ENCODE data around the gene HEMGN.
"Not testable (repeated sequence)": the region's sequence is repeated elsewhere in the genome, so short reads cannot be mapped to it uniquely, and the experiment has no call there.

The HEMGN gene

DNA sequence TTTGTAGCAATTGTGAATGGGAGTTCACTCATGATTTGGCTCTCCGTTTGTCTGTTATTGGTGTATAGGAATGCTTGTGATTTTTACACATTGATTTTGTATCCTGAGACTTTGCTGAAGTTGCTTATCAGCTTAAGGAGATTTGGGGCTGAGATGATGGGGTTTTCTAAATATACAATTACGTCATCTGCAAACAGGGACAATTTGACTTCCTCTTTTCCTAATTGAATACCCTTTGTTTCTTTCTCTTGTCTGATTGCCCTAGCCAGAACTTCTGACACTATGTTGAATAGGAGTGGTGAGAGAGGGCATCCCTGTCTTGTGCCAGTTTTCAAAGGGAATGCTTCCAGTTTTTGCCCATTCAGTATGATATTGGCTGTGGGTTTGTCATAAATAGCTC is 9.1 kb upstream of the HEMGN start:
- H3K27me3 ChIP-seq (ENCODE audit: control insufficient read depth in 2 of 2, insufficient read depth in 2 of 2, low read length in 2 of 2); H3K9ac ChIP-seq (ENCODE audit: low read depth in 1 of 2, low read length in 2 of 2); H3K36me3 ChIP-seq (ENCODE audit: control insufficient read depth in 2 of 2, insufficient read depth in 2 of 2, low read length in 2 of 2); H3K4me3 ChIP-seq (ENCODE audit: low read length in 2 of 2); H3K27ac ChIP-seq (ENCODE audit: low read depth in 2 of 2, low read length in 2 of 2); H3K9me3 ChIP-seq (ENCODE audit: control insufficient read depth in 2 of 2, low read length in 2 of 2); H3K4me1 ChIP-seq (ENCODE audit: control insufficient read depth in 2 of 2, insufficient read depth in 2 of 2, low read length in 2 of 2): not testable (repeated sequence)

DNA sequence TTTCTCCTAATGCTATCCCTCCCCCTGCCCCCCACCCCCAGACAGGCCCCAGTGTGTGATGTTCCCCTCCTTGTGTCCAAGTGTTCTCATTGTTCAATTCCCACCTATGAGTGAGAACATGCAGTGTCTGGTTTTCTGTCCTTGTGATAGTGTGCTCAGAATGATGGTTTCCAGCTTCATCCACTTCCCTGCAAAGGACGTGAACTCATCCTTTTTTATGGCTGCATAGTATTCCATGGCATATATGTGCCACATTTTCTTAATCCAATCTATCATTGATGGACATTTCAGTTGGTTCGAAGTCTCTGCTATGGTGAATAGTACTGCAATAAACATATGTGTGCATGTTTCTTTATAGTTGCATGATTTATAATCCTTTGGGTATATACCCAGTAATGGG is 7.5 kb upstream of the HEMGN start:
- H3K27me3 ChIP-seq (ENCODE audit: control insufficient read depth in 2 of 2, insufficient read depth in 2 of 2, low read length in 2 of 2); H3K4me3 ChIP-seq (ENCODE audit: low read length in 2 of 2); H3K4me1 ChIP-seq (ENCODE audit: control insufficient read depth in 2 of 2, insufficient read depth in 2 of 2, low read length in 2 of 2); H3K27ac ChIP-seq (ENCODE audit: low read depth in 2 of 2, low read length in 2 of 2); H3K9ac ChIP-seq (ENCODE audit: low read depth in 1 of 2, low read length in 2 of 2); H3K36me3 ChIP-seq (ENCODE audit: control insufficient read depth in 2 of 2, insufficient read depth in 2 of 2, low read length in 2 of 2); H3K9me3 ChIP-seq (ENCODE audit: control insufficient read depth in 2 of 2, low read length in 2 of 2): not testable (repeated sequence)

DNA sequence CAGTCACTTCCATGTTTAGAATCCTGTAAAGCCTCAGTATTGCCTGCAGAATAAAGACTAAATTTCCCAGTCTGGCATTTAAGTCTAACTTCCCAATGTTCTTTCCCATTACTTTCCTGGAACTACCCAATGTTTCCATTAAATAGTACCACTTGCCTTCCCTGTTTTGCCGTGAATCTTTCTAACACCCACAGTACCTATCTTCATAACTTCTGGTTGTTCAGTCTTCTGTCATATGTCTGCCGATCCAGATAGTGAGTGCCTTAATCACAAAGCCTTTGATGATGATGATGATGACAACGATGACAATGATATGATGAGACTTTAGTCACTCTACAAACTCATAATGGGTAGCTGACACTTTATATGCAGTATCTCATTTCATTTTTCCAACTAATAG is 6.6 kb upstream of the HEMGN start:
- no peak overlapping the region for H3K27ac ChIP-seq (ENCODE audit: low read depth in 2 of 2, low read length in 2 of 2)
- no peak overlapping the region for H3K9ac ChIP-seq (ENCODE audit: low read depth in 1 of 2, low read length in 2 of 2)
- H3K4me1 ChIP-seq (ENCODE audit: control insufficient read depth in 2 of 2, insufficient read depth in 2 of 2, low read length in 2 of 2) = no peaks in the 10 kb centered on the region
- H3K27me3 ChIP-seq (ENCODE audit: control insufficient read depth in 2 of 2, insufficient read depth in 2 of 2, low read length in 2 of 2) = peaks cover 3 to 6% of the 10 kb centered on the region in 2 donors
- no peaks in the 10 kb centered on the region for H3K36me3 ChIP-seq (ENCODE audit: control insufficient read depth in 2 of 2, insufficient read depth in 2 of 2, low read length in 2 of 2)
- no peak overlapping the region for H3K4me3 ChIP-seq (ENCODE audit: low read length in 2 of 2)
- H3K9me3 ChIP-seq (ENCODE audit: control insufficient read depth in 2 of 2, low read length in 2 of 2) = no peaks in the 10 kb centered on the region

DNA sequence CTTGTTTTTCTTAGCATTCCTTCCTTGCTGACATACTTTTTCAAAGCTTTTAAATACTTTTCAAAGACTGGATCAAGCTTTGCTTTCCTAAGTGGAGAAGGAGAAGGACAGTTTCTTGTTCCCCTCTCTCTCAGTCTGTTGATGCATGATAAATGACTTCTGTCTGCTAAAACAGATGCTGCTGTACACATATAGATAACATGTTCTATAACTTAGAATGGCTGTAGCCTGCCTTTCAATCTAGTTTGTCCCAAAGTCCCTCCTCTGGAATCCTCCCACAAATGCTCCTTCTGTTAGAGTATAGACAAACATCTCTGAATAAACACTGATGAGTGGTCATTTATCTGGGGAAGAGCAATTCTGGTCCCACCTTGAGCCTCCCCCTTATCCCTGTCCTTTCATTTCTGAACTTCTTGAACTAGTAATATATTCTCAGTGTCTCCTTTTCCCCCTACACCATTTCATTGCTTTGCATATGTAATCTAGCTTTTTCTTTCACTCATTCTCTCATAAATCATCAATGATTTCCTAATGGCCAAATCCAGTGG is 5.4 kb upstream of the HEMGN start:
- no peak overlapping the region for H3K9ac ChIP-seq (ENCODE audit: low read depth in 1 of 2, low read length in 2 of 2)
- H3K4me1 ChIP-seq (ENCODE audit: control insufficient read depth in 2 of 2, insufficient read depth in 2 of 2, low read length in 2 of 2) = no peaks in the 10 kb centered on the region
- no peaks in the 10 kb centered on the region for H3K9me3 ChIP-seq (ENCODE audit: control insufficient read depth in 2 of 2, low read length in 2 of 2)

DNA sequence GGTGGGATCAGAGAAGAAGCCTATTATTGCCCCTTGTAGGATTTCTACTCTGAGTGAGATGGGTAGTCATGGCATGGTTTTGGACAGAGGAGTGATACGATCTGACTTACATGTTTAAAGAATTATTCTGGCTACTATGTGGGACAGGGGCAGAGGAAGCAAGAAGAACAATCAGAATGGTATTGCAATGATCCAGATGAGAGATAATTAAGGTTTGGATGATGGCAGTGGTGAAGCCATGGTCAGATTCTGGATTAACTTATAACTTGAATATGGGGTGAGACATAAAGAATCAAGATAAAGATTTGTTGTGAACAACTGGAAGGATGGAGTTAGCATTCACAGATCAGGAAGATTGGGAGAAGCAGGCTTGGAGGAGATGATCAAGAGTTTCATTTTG is 3.4 kb upstream of the HEMGN start:
- no peak overlapping the region for H3K9ac ChIP-seq (ENCODE audit: low read depth in 1 of 2, low read length in 2 of 2)
- H3K27ac ChIP-seq (ENCODE audit: low read depth in 2 of 2, low read length in 2 of 2) = no peak overlapping the region
- H3K27me3 ChIP-seq (ENCODE audit: control insufficient read depth in 2 of 2, insufficient read depth in 2 of 2, low read length in 2 of 2) = peaks cover 3 to 6% of the 10 kb centered on the region in 2 donors
- H3K9me3 ChIP-seq (ENCODE audit: control insufficient read depth in 2 of 2, low read length in 2 of 2) = no peaks in the 10 kb centered on the region
- H3K36me3 ChIP-seq (ENCODE audit: control insufficient read depth in 2 of 2, insufficient read depth in 2 of 2, low read length in 2 of 2) = no peaks in the 10 kb centered on the region
- no peak overlapping the region for H3K4me3 ChIP-seq (ENCODE audit: low read length in 2 of 2)
- no peaks in the 10 kb centered on the region for H3K4me1 ChIP-seq (ENCODE audit: control insufficient read depth in 2 of 2, insufficient read depth in 2 of 2, low read length in 2 of 2)

More for the DNA sequence above, 5.4 kb upstream of the HEMGN start:
- Histone ChIP-seq H3K4me3 (ENCODE audit: low read length in 2 of 2) (no peak overlapping the region), H3K27ac (ENCODE audit: low read depth in 2 of 2, low read length in 2 of 2) (no peak overlapping the region), H3K27me3 (ENCODE audit: control insufficient read depth in 2 of 2, insufficient read depth in 2 of 2, low read length in 2 of 2) (peaks cover 3 to 6% of the 10 kb centered on the region in 2 donors), H3K36me3 (ENCODE audit: control insufficient read depth in 2 of 2, insufficient read depth in 2 of 2, low read length in 2 of 2) (no peaks in the 10 kb centered on the region)

DNA sequence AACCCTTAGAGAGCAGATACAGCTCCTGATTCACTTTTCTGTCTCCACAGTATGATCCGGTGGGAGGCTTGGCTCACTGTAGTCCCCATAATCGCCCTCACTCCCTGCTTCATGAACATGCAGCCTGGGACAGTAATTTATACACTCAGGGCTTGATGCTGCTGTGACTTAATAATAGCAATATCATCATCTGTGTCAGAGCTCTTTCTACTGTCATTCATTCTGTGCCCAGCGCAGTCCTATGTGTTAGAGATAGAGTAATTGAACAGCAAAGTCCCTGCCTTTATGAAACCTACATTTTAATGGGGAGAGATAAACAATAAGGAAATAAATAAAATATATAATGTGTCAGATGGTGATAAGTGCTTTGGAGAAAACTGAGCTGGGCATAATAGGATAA is 2.8 kb upstream of the HEMGN start:
- Histone ChIP-seq H3K27ac (ENCODE audit: low read depth in 2 of 2, low read length in 2 of 2) (no peak overlapping the region), H3K4me3 (ENCODE audit: low read length in 2 of 2) (no peak overlapping the region), H3K27me3 (ENCODE audit: control insufficient read depth in 2 of 2, insufficient read depth in 2 of 2, low read length in 2 of 2) (peaks cover 3 to 6% of the 10 kb centered on the region in 2 donors), H3K36me3 (ENCODE audit: control insufficient read depth in 2 of 2, insufficient read depth in 2 of 2, low read length in 2 of 2) (no peaks in the 10 kb centered on the region), H3K9me3 (ENCODE audit: control insufficient read depth in 2 of 2, low read length in 2 of 2) (no peaks in the 10 kb centered on the region), H3K9ac (ENCODE audit: low read depth in 1 of 2, low read length in 2 of 2) (no peak overlapping the region), H3K4me1 (ENCODE audit: control insufficient read depth in 2 of 2, insufficient read depth in 2 of 2, low read length in 2 of 2) (no peaks in the 10 kb centered on the region)

DNA sequence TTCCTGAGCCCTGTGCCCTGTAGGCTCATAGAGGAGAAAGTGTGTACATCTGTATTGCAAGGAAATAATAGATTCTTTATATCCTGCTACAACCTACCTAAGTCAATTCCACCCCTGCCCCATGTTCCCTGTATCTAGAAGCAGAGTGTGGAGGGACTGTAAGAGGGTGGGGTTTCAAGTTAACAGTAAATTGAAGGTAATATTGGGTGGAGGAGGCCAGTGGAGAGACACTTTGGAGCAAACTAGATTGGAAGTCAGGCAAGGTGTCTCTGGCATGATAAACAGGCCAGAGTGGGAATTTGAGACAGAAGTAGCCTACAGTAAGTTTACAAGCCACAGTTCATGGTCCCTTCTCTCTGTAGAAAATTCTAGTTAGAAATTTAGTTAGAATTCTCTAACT is 2.3 kb upstream of the HEMGN start:
- H3K4me3 ChIP-seq (ENCODE audit: low read length in 2 of 2) = no peak overlapping the region
- peaks cover 3 to 6% of the 10 kb centered on the region in 2 donors for H3K27me3 ChIP-seq (ENCODE audit: control insufficient read depth in 2 of 2, insufficient read depth in 2 of 2, low read length in 2 of 2)
- no peak overlapping the region for H3K27ac ChIP-seq (ENCODE audit: low read depth in 2 of 2, low read length in 2 of 2)
- H3K9me3 ChIP-seq (ENCODE audit: control insufficient read depth in 2 of 2, low read length in 2 of 2) = no peaks in the 10 kb centered on the region
- H3K9ac ChIP-seq (ENCODE audit: low read depth in 1 of 2, low read length in 2 of 2) = no peak overlapping the region
- no peaks in the 10 kb centered on the region for H3K4me1 ChIP-seq (ENCODE audit: control insufficient read depth in 2 of 2, insufficient read depth in 2 of 2, low read length in 2 of 2)
- H3K36me3 ChIP-seq (ENCODE audit: control insufficient read depth in 2 of 2, insufficient read depth in 2 of 2, low read length in 2 of 2) = no peaks in the 10 kb centered on the region

DNA sequence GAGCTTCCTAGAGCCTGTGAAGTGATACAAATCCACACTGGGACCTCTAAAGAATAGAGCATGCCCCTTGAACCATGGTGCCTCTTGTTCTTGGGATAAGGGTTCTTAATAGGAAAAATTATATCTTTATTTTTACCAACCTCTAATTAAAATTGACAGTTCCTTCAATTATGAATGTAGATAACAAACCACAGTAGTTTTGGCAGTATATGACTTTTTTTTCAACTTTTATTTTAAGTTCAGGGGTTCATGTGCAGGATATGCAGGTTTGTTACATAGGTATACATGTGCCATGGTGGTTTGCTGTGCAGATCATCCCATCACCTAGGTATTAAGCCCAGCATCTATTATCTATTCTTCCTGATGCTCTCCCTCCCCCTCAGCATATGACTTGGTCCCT is 974 bp downstream of the HEMGN start:
- H3K36me3 ChIP-seq (ENCODE audit: control insufficient read depth in 2 of 2, insufficient read depth in 2 of 2, low read length in 2 of 2) = no peaks in the 10 kb centered on the region
- peaks cover 0 to 3% of the 10 kb centered on the region in 2 donors for H3K27me3 ChIP-seq (ENCODE audit: control insufficient read depth in 2 of 2, insufficient read depth in 2 of 2, low read length in 2 of 2)
- no peaks in the 10 kb centered on the region for H3K4me1 ChIP-seq (ENCODE audit: control insufficient read depth in 2 of 2, insufficient read depth in 2 of 2, low read length in 2 of 2)
- H3K9me3 ChIP-seq (ENCODE audit: control insufficient read depth in 2 of 2, low read length in 2 of 2) = no peaks in the 10 kb centered on the region
- H3K4me3 ChIP-seq (ENCODE audit: low read length in 2 of 2) = no peak overlapping the region
- H3K27ac ChIP-seq (ENCODE audit: low read depth in 2 of 2, low read length in 2 of 2) = no peak overlapping the region
- no peak overlapping the region for H3K9ac ChIP-seq (ENCODE audit: low read depth in 1 of 2, low read length in 2 of 2)

DNA sequence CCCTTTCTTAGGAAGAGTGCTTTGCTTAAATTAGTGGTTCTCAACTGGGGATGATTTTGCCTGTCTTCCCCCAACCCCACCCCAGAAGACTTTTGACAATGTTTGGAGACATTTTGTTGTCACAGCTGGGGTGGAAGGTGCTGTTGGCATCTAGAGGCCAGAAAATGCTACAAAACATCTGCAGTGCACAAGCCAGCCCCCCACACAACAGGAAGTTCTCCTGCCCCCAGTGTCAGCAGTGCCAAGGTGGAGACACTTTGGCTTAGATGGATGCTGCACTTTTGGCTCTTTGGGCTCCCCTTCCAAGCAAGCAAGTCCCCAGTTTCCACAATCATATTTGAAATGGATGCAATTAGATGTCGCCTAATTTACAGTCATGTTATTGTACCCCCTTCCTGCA is 2.7 kb downstream of the HEMGN start:
- Histone ChIP-seq H3K27me3 (ENCODE audit: control insufficient read depth in 2 of 2, insufficient read depth in 2 of 2, low read length in 2 of 2) (peaks cover 0 to 5% of the 10 kb centered on the region in 2 donors), H3K4me3 (ENCODE audit: low read length in 2 of 2) (no peak overlapping the region), H3K36me3 (ENCODE audit: control insufficient read depth in 2 of 2, insufficient read depth in 2 of 2, low read length in 2 of 2) (no peaks in the 10 kb centered on the region), H3K4me1 (ENCODE audit: control insufficient read depth in 2 of 2, insufficient read depth in 2 of 2, low read length in 2 of 2) (no peaks in the 10 kb centered on the region), H3K9ac (ENCODE audit: low read depth in 1 of 2, low read length in 2 of 2) (no peak overlapping the region), H3K27ac (ENCODE audit: low read depth in 2 of 2, low read length in 2 of 2) (no peak overlapping the region), H3K9me3 (ENCODE audit: control insufficient read depth in 2 of 2, low read length in 2 of 2) (no peaks in the 10 kb centered on the region)

DNA sequence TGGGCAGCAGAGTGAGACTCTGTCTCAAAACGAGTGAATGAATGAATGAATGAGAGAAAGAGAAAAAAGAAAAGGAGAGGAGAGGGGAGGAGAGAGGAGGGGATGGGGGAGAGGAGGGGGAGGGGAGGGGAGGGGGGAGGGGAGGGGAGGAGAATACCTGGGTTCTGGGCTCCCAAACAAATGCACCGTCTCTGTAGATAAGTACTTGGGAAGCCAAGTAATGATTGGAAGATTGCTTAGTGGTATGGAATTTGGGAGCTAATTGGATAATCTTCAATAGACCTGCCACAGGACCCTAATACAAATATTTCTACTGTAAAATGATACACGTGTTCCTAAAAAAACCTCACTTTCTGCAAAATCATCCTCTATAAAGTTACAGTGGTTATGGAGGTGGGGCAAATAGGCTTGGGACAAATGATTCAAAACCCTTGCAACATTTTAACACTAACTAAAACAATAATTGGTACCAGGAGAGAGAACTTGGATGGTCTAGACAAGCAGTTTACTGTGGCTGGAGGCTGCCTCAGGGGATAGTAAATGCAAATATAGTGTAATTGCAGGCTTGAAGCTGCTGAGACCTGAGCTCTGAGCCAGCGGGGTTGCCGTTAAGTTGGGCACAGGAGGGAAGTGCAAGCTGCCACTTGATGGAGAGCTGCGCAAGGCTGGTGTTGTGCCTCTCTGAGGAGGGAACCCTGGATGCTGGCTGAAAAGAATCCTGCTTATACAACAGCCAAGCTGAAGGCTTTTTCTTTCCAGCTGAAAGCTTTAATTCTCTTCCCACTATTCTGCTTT is 3.5 kb downstream of the HEMGN start:
- Histone ChIP-seq H3K4me1 (ENCODE audit: control insufficient read depth in 2 of 2, insufficient read depth in 2 of 2, low read length in 2 of 2) (no peaks in the 10 kb centered on the region), H3K9me3 (ENCODE audit: control insufficient read depth in 2 of 2, low read length in 2 of 2) (no peaks in the 10 kb centered on the region), H3K4me3 (ENCODE audit: low read length in 2 of 2) (no peak overlapping the region), H3K9ac (ENCODE audit: low read depth in 1 of 2, low read length in 2 of 2) (no peak overlapping the region), H3K36me3 (ENCODE audit: control insufficient read depth in 2 of 2, insufficient read depth in 2 of 2, low read length in 2 of 2) (no peaks in the 10 kb centered on the region), H3K27ac (ENCODE audit: low read depth in 2 of 2, low read length in 2 of 2) (no peak overlapping the region), H3K27me3 (ENCODE audit: control insufficient read depth in 2 of 2, insufficient read depth in 2 of 2, low read length in 2 of 2) (peaks cover 0 to 5% of the 10 kb centered on the region in 2 donors)
